HL-60 (cell line): Measurements from ENCODE around the gene TMUB1.
A peak's percentile ranks its signal among the peaks of the same experiment; 100 is the strongest.

Source experiments
- DNase-seq, 2 experiments: peaks; one replicate each; pipeline ENCODE4 v3.0.0-alpha.2; 2010 to 2020; ENCODE audit warnings: low read depth in 1 of 2, low spot score in 1 of 2
- H3K27ac ChIP-seq: fragments of 250-450 bp; sonication (Bioruptor Pico); replicated peaks from 2 replicates; pipeline ENCODE4 v1.5.1; 2020; ENCODE audit warnings: mild to moderate bottlenecking, moderate library complexity
- H3K27me3 ChIP-seq: fragments of 250-450 bp; sonication (Bioruptor Pico); 2 replicates; pipeline ENCODE4 v1.5.1; 2021; ENCODE audit warnings: mild to moderate bottlenecking, moderate library complexity; ENCODE audit not compliant: insufficient read depth, poor library complexity, severe bottlenecking
- H3K4me3 ChIP-seq: replicated peaks from 2 replicates; pipeline ENCODE4 v1.5.1; 2011; ENCODE audit warnings: mild to moderate bottlenecking, control low read depth, low read length; ENCODE audit not compliant: insufficient read depth
- GABPA ChIP-seq: IDR thresholded peaks from 2 replicates; pipeline ENCODE4 v1.6.1; 2012; ENCODE audit warnings: low read depth
- POLR2AphosphoS5 ChIP-seq: IDR thresholded peaks from 2 replicates; pipeline ENCODE4 v1.6.1; 2012; ENCODE audit warnings: low read depth
- SPI1 ChIP-seq: IDR thresholded peaks from 2 replicates; pipeline ENCODE4 v1.6.1; 2012; ENCODE audit warnings: low read depth, mild to moderate bottlenecking, borderline replicate concordance
- TF ChIP-seq, protein P1 (sequence below): IDR thresholded peaks from one replicate; pipeline ENCODE4 v1.5.1; 2011; ENCODE audit warnings: low read length, control low read depth, inconsistent platforms; ENCODE audit not compliant: insufficient read depth
- TF ChIP-seq, protein P2 (sequence below): IDR thresholded peaks from 2 replicates; pipeline ENCODE4 v1.6.1; 2012; ENCODE audit warnings: low read depth; ENCODE audit not compliant: insufficient replicate concordance

The TMUB1 gene

GRCh38 chr7:151088019-151088855, 4.9 kb upstream of the TMUB1 start:
- H3K27me3 ChIP-seq: no peaks in the 10 kb centered on the region
- peak overlapping the region; percentile 77 for H3K27ac ChIP-seq
- H3K4me3 ChIP-seq: peak overlapping the region; percentile 78
- peak in 1 of 2 experiments; percentile 22 for DNase-seq
- TF ChIP-seq POLR2AphosphoS5 (no peak), GABPA (no peak), SPI1 (no peak)
- TF ChIP-seq, protein P1, sequence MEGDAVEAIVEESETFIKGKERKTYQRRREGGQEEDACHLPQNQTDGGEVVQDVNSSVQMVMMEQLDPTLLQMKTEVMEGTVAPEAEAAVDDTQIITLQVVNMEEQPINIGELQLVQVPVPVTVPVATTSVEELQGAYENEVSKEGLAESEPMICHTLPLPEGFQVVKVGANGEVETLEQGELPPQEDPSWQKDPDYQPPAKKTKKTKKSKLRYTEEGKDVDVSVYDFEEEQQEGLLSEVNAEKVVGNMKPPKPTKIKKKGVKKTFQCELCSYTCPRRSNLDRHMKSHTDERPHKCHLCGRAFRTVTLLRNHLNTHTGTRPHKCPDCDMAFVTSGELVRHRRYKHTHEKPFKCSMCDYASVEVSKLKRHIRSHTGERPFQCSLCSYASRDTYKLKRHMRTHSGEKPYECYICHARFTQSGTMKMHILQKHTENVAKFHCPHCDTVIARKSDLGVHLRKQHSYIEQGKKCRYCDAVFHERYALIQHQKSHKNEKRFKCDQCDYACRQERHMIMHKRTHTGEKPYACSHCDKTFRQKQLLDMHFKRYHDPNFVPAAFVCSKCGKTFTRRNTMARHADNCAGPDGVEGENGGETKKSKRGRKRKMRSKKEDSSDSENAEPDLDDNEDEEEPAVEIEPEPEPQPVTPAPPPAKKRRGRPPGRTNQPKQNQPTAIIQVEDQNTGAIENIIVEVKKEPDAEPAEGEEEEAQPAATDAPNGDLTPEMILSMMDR: no peak
- TF ChIP-seq, protein P2, sequence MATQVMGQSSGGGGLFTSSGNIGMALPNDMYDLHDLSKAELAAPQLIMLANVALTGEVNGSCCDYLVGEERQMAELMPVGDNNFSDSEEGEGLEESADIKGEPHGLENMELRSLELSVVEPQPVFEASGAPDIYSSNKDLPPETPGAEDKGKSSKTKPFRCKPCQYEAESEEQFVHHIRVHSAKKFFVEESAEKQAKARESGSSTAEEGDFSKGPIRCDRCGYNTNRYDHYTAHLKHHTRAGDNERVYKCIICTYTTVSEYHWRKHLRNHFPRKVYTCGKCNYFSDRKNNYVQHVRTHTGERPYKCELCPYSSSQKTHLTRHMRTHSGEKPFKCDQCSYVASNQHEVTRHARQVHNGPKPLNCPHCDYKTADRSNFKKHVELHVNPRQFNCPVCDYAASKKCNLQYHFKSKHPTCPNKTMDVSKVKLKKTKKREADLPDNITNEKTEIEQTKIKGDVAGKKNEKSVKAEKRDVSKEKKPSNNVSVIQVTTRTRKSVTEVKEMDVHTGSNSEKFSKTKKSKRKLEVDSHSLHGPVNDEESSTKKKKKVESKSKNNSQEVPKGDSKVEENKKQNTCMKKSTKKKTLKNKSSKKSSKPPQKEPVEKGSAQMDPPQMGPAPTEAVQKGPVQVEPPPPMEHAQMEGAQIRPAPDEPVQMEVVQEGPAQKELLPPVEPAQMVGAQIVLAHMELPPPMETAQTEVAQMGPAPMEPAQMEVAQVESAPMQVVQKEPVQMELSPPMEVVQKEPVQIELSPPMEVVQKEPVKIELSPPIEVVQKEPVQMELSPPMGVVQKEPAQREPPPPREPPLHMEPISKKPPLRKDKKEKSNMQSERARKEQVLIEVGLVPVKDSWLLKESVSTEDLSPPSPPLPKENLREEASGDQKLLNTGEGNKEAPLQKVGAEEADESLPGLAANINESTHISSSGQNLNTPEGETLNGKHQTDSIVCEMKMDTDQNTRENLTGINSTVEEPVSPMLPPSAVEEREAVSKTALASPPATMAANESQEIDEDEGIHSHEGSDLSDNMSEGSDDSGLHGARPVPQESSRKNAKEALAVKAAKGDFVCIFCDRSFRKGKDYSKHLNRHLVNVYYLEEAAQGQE: no peak

- TF ChIP-seq, protein P2: no peak
- no peak for TF ChIP-seq SPI1
- TF ChIP-seq GABPA: 0 out of 2 replicates have a peak, but pooled peaks have one; percentile 10
- Histone ChIP-seq H3K4me3 (peak overlapping the region; percentile 78), H3K27me3 (no peaks in the 10 kb centered on the region), H3K27ac (peak overlapping the region; percentile 77)
- DNase-seq: peak in 1 of 2 experiments; percentile 29
Measured at GRCh38 chr7:151087245-151088018, 4.1 kb upstream of the TMUB1 start.

GRCh38 chr7:151086802-151087244, 3.5 kb upstream of the TMUB1 start:
- TF ChIP-seq POLR2AphosphoS5: no peak
- TF ChIP-seq, protein P2: no peak
- no peak for TF ChIP-seq GABPA
- no peak for TF ChIP-seq SPI1
- TF ChIP-seq, protein P1: no peak
- H3K27me3 ChIP-seq: no peaks in the 10 kb centered on the region
- DNase-seq: peak in 1 of 2 experiments; percentile 22
- H3K4me3 ChIP-seq: peak overlapping the region; percentile 78
- H3K27ac ChIP-seq: peak overlapping the region; percentile 77
